Smooth muscle cell (in vitro differentiated cells): ENCODE measurements around the gene RAB36. TPM values are rescaled to one million over a fixed set of nuclear protein-coding genes. Genes with fewer than 3 reads are reported as not detected.

Experiments
- DNase-seq: peaks from one replicate; lab custom pipeline; 2025; ENCODE audit not compliant: unreplicated experiment; lab: John Stamatoyannopoulos, UW
- H2AFZ ChIP-seq: fragments of 200-600 bp; sonication (generic); 2 replicates; pipeline ENCODE4 v1.6.0; 2016; ENCODE audit warnings: antibody characterized with exemption, low read depth, mild to moderate bottlenecking
- H3F3A ChIP-seq: fragments of 200-600 bp; sonication (generic); 2 replicates; pipeline ENCODE4 v1.6.0; 2017; ENCODE audit warnings: antibody characterized with exemption, low read depth
- H3K27ac ChIP-seq: fragments of 200-600 bp; sonication (generic); 2 replicates; pipeline ENCODE4 v1.5.1; 2016; ENCODE audit warnings: low read depth, mild to moderate bottlenecking
- H3K27me3 ChIP-seq: fragments of 200-600 bp; sonication (generic); 2 replicates; pipeline ENCODE4 v1.6.1; 2016; ENCODE audit warnings: low read depth, mild to moderate bottlenecking
- H3K36me3 ChIP-seq: fragments of 200-600 bp; sonication (generic); 2 replicates; pipeline ENCODE4 v1.5.1; 2016; ENCODE audit warnings: low read depth
- H3K4me1 ChIP-seq: fragments of 200-600 bp; sonication (generic); 2 replicates; pipeline ENCODE4 v1.5.1; 2016; ENCODE audit warnings: low read depth
- H3K4me2 ChIP-seq: fragments of 200-600 bp; sonication (generic); 2 replicates; pipeline ENCODE4 v1.6.0; 2016; ENCODE audit warnings: mild to moderate bottlenecking
- H3K4me3 ChIP-seq: fragments of 200-600 bp; sonication (generic); 2 replicates; pipeline ENCODE4 v1.5.1; 2016; ENCODE audit warnings: mild to moderate bottlenecking
- H3K79me2 ChIP-seq: fragments of 200-600 bp; sonication (generic); 2 replicates; pipeline ENCODE4 v1.6.0; 2016; ENCODE audit warnings: low read depth, mild to moderate bottlenecking
- H3K9ac ChIP-seq: fragments of 200-600 bp; sonication (generic); 2 replicates; pipeline ENCODE4 v1.6.0; 2016; ENCODE audit warnings: low read depth
- H3K9me3 ChIP-seq: fragments of 200-600 bp; sonication (generic); replicated peaks from 2 replicates; pipeline ENCODE4 v1.5.1; 2016; ENCODE audit warnings: low read depth
- H4K20me1 ChIP-seq: fragments of 200-600 bp; sonication (generic); 2 replicates; pipeline ENCODE4 v1.6.0; 2016; ENCODE audit warnings: low read depth
- WGBS: methylation state at CpG from one replicate; pipeline ENCODE4 v1.1.7; 2016; ENCODE audit warnings: low lambda C conversion rate; 5-methylcytosine and 5-hydroxymethylcytosine counted together
- polyA plus RNA-seq: library from polyadenylated mRNA; unstranded; fragments of >200 nt; fragmentation: Nextera tagmentation; extraction: Ambion mirVana; gene quantifications from 2 replicates; pipeline ENCODE4 v1.2.1, GENCODE V29; 2016
- total RNA-seq: library from RNA; depleted of rRNA; stranded (reverse); fragments of >200 nt; gene quantifications from 2 replicates; pipeline ENCODE4 v1.2.3, GENCODE V29; 2014
- TF ChIP-seq, protein P1 (sequence below): fragments of 200-600 bp; sonication (generic); IDR thresholded peaks from 2 replicates; pipeline ENCODE4 v1.5.1; 2017; ENCODE audit warnings: borderline replicate concordance, mild to moderate bottlenecking, antibody characterized with exemption; ENCODE audit not compliant: insufficient read depth, poor library complexity, severe bottlenecking

RAB36 gene
- total and polyA plus RNA-seq, 2 experiments from 2014 or later, result 1.9 to 2.0 TPM

DNA sequence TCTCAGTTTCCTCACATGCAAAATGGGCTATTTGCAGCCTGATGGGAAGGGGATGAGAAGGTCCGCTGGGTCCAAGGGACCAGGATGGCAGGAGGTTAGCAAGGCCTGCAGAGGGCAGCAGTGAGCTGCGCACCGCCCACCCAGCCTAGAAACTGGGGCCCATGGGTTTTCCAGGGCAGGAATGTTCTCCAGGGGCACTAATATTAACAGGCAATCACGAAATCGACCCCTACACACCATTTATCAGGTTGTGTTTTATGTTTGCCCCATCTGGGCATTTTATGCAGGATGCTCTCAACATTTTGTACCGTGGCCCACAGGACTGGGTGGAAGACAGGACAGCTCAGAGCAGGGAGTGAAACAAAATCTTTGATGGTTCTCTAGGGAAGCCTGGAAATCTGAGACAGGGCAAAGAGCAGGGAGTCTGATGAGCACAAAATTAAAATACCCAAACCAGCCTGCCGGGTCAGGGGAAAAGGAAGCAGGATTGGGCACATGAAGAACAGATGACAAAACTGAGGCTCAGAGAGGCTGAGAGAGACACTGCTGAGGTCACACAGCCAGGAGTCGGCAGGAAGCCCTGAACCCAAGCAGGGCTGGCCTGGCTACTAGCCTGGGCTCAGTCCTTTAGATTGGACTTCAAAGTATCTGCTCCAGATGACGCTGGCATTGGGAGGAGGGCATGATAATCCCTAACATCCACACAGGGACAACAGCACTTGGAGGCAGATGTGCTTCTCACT is 33.4 kb downstream of the RAB36 start:
- Histone ChIP-seq H4K20me1 (peaks cover 25% of the 10 kb centered on the region), H3K4me2 (no peak overlapping the region), H3K36me3 (no peaks in the 10 kb centered on the region), H3K4me1 (peaks cover 10% of the 10 kb centered on the region), H3K9me3 (peaks cover 4% of the 10 kb centered on the region), H3K27me3 (no peaks in the 10 kb centered on the region), H3F3A (peaks cover 2% of the 10 kb centered on the region), H3K9ac (no peak overlapping the region), H3K79me2 (peaks cover 11% of the 10 kb centered on the region), H3K4me3 (no peak overlapping the region), H3K27ac (no peak overlapping the region), H2AFZ (no peak overlapping the region)
- WGBS, result 37% methylated on average over 9 of the region's 9 CpGs
- peak; percentile 18 for DNase-seq
- TF ChIP-seq, protein P1, sequence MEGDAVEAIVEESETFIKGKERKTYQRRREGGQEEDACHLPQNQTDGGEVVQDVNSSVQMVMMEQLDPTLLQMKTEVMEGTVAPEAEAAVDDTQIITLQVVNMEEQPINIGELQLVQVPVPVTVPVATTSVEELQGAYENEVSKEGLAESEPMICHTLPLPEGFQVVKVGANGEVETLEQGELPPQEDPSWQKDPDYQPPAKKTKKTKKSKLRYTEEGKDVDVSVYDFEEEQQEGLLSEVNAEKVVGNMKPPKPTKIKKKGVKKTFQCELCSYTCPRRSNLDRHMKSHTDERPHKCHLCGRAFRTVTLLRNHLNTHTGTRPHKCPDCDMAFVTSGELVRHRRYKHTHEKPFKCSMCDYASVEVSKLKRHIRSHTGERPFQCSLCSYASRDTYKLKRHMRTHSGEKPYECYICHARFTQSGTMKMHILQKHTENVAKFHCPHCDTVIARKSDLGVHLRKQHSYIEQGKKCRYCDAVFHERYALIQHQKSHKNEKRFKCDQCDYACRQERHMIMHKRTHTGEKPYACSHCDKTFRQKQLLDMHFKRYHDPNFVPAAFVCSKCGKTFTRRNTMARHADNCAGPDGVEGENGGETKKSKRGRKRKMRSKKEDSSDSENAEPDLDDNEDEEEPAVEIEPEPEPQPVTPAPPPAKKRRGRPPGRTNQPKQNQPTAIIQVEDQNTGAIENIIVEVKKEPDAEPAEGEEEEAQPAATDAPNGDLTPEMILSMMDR, result peak; percentile 95

DNA sequence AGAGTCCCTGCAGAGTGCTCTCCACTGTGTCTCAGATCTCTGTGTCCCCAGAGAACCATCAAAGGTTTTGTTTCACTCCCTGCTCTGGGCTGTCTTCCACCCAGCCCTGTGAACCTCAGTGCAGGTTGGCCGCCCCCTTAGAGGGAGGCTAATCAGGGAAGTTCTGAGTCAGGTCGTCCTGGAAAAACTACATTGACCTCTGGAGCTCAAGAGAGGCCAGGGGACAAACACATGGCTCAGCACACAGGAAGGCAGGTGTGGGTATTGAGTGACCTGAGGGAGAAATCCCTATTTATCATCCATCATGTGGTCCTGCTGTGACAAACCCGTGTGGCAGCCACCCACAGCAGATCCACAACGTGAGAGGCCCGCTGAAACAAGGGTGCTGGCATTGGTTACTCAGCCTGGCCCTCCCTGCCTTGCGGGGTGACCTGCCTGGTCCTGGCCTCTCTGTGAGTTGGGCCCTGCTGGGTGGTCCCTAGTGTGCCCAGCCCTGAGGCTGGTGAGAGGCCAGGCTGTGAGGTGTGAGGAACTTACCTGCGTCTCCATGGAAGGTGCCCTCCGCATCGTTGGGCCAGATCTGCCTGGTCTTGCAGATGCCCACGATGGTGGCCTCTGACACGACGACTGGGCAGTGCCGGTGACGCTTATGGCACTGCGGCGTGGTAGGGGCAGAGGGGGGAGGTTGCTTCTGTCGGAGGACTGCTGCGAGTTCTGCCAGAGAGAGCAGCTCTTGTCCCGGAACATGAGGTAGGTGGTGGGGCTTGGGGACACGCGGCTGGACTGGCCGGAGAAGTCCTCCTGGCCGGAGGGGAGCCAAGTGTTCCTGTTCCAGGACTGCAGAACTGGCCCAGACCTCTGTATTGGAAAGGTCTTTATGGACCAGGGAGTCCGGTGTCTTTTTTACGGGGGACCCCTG is 34.4 kb downstream of the RAB36 start:
- H3K36me3 ChIP-seq, result no peaks in the 10 kb centered on the region
- peaks cover 35% of the 10 kb centered on the region for H4K20me1 ChIP-seq
- WGBS, result 66% methylated on average over 25 of the region's 25 CpGs
- peaks cover 20% of the 10 kb centered on the region for H3K4me1 ChIP-seq
- peak overlapping the region; percentile 24 for H2AFZ ChIP-seq
- H3K27me3 ChIP-seq, result no peaks in the 10 kb centered on the region
- H3K4me2 ChIP-seq, result peak overlapping the region; percentile 78
- H3K9ac ChIP-seq, result no peak overlapping the region
- H3K4me3 ChIP-seq, result peak overlapping the region; percentile 45
- peaks cover 2% of the 10 kb centered on the region for H3F3A ChIP-seq
- peaks cover 21% of the 10 kb centered on the region for H3K79me2 ChIP-seq
- H3K27ac ChIP-seq, result no peak overlapping the region
- TF ChIP-seq, protein P1, result no peak
- no peak for DNase-seq
- H3K9me3 ChIP-seq, result peaks cover 4% of the 10 kb centered on the region

DNA sequence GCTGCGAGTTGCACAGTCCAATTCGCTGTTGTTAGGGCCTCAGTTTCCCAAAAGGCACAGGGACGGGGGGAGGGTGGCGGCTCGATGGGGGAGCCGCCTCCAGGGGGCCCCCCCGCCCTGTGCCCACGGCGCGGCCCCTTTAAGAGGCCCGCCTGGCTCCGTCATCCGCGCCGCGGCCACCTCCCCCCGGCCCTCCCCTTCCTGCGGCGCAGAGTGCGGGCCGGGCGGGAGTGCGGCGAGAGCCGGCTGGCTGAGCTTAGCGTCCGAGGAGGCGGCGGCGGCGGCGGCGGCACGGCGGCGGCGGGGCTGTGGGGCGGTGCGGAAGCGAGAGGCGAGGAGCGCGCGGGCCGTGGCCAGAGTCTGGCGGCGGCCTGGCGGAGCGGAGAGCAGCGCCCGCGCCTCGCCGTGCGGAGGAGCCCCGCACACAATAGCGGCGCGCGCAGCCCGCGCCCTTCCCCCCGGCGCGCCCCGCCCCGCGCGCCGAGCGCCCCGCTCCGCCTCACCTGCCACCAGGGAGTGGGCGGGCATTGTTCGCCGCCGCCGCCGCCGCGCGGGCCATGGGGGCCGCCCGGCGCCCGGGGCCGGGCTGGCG is 35.1 kb downstream of the RAB36 start, which contains the start of gene BCR:
BCR (plus strand) TSS at position 209 of the 592 bp plus-strand sequence. CDS start 452 bp downstream, outside the sequence.
- Histone ChIP-seq H3K4me3 (peak within 1 kb of the TSS; percentile 54), H3K79me2 (peaks cover 26% of the 10 kb centered on the region), H3F3A (peaks cover 2% of the 10 kb centered on the region), H2AFZ (peak within 1 kb of the TSS; percentile 24), H3K4me2 (peak within 1 kb of the TSS; percentile 78), H3K27me3 (no peaks in the 10 kb centered on the region), H4K20me1 (peaks cover 42% of the 10 kb centered on the region), H3K9me3 (peaks cover 4% of the 10 kb centered on the region), H3K9ac (no peak within 1 kb of the TSS), H3K36me3 (no peaks in the 10 kb centered on the region), H3K4me1 (peaks cover 20% of the 10 kb centered on the region), H3K27ac (no peak within 1 kb of the TSS)
- 8% methylated on average over 2 of the region's 88 CpGs for WGBS
- peak; percentile 13 for DNase-seq
- TF ChIP-seq, protein P1, result peak; percentile 14
